Gastrocnemius medialis (tissue), 4 donors: ENCODE data around the gene PRRX1. TPM values are rescaled to one million over a fixed set of nuclear protein-coding genes. Genes with fewer than 3 reads are reported as not detected.

Source experiments
- ATAC-seq, 2 donors: fragments of 150-250 bp; one replicate each; pipeline ENCODE4 v1.9.1; 2016
- DNase-seq, 2 donors: peaks; one replicate each; pipeline ENCODE4 v3.0.0-alpha.2; 2019
- H3K27ac ChIP-seq, 4 donors: fragments of 200-600 bp; sonication (generic); 1 replicate in 1 of 4; 2 replicates in 3 of 4; pipeline ENCODE4 v1.5.1; 2016 to 2018; ENCODE audit warnings: mild to moderate bottlenecking in 2 of 4, moderate library complexity in 1 of 4
- H3K27me3 ChIP-seq, 3 donors: fragments of 200-600 bp; sonication (generic) in 2 of 3; 1 replicate in 1 of 3; 2 replicates in 2 of 3; pipeline versions ENCODE4 v1.5.1 to v1.6.0; 2016 to 2019; ENCODE audit warnings: mild to moderate bottlenecking in 1 of 3, moderate library complexity in 1 of 3
- H3K36me3 ChIP-seq, 2 donors: fragments of 200-600 bp; sonication (generic) in 1 of 2; one replicate each; pipeline ENCODE4 v1.5.1; 2017 to 2018
- H3K4me1 ChIP-seq, 2 donors: fragments of 200-600 bp; sonication (generic) in 1 of 2; one replicate each; pipeline ENCODE4 v1.5.1; 2016 to 2017; ENCODE audit warnings: mild to moderate bottlenecking in 2 of 2
- H3K4me3 ChIP-seq, 4 donors: fragments of 200-600 bp; sonication (generic) in 3 of 4; 1 replicate in 1 of 4; 2 replicates in 3 of 4; pipeline ENCODE4 v1.5.1; 2016 to 2019; ENCODE audit warnings: mild to moderate bottlenecking in 2 of 4
- H3K9me3 ChIP-seq, 3 donors: fragments of 200-600 bp; sonication (generic) in 2 of 3; 1 replicate in 1 of 3; 2 replicates in 2 of 3; pipeline ENCODE4 v1.5.1; 2016 to 2019
- POLR2A ChIP-seq, 2 donors: fragments of 450-650 bp; IDR thresholded peaks; one replicate each; pipeline ENCODE4 v1.6.1; 2017; ENCODE audit warnings: antibody characterized with exemption in 2 of 2, mild to moderate bottlenecking in 2 of 2, moderate library complexity in 2 of 2
- in situ Hi-C, 4 donors: fragments of 200-750 bp; cut with MboI; loops; one replicate each; pipeline versions ENCODE4 v1.15.0 to v1.8.0; 2017; ENCODE audit warnings: low sequenced_read_pairs in 4 of 4
- intact Hi-C: fragments of 100-400 bp; cut with DNase I; formaldehyde crosslinking; loops from one replicate; pipeline ENCODE4 v1.15.1; 2023; ENCODE audit warnings: low total_unique reads
- total RNA-seq, 4 donors: library from RNA; depleted of rRNA; stranded (reverse); fragments of >200 nt; gene quantifications; one replicate each; pipeline versions ENCODE4 v1.1.0 to v1.2.3, GENCODE V29; 2016
- TF ChIP-seq, protein P1 (sequence below), 5 experiments: fragments of 450-650 bp in 3 of 5; fragments of 200-600 bp in 2 of 5; sonication (generic) in 2 of 5; IDR thresholded peaks in 4 of 5; conservative IDR thresholded peaks in 1 of 5; 1 replicate in 4 of 5; 2 replicates in 1 of 5; pipeline ENCODE4 v1.5.1; 2016 to 2019; ENCODE audit warnings: antibody characterized with exemption in 5 of 5, mild to moderate bottlenecking in 3 of 5, moderate library complexity in 3 of 5

PRRX1 gene
- total RNA-seq, 4 donors from 2014 or later: 35.3 to 120 (median 64.3) TPM

- Histone ChIP-seq H3K27ac (peak overlapping the region; percentile 73 to 90 (median 80)), H3K36me3 (no peaks in the 10 kb centered on the region), H3K4me3 (no peak overlapping the region), H3K27me3 (no peaks in the 10 kb centered on the region), H3K9me3 (no peaks in the 10 kb centered on the region), H3K4me1 (peaks cover 59 to 80% of the 10 kb centered on the region in 2 donors)
- DNase-seq (no peak), ATAC-seq (no peak)
- in situ Hi-C loops: no loop called here
- intact Hi-C loops: no loop called here
- TF ChIP-seq POLR2A (IDR thresholded peaks at IDR 0.05): no peak
Measured at GRCh38 chr1:170699696-170700095, 35.8 kb downstream of the PRRX1 start.

- in situ Hi-C loops: no loop called here
- Histone ChIP-seq H3K4me3 (no peak overlapping the region), H3K4me1 (peaks cover 55 to 79% of the 10 kb centered on the region in 2 donors), H3K36me3 (no peaks in the 10 kb centered on the region), H3K27me3 (no peaks in the 10 kb centered on the region), H3K27ac (peak overlapping the region; percentile 73 to 90 (median 80)), H3K9me3 (no peaks in the 10 kb centered on the region)
- ATAC-seq: peak in 1 of 2 donors; percentile 18
- no peak for DNase-seq
- TF ChIP-seq, protein P1, sequence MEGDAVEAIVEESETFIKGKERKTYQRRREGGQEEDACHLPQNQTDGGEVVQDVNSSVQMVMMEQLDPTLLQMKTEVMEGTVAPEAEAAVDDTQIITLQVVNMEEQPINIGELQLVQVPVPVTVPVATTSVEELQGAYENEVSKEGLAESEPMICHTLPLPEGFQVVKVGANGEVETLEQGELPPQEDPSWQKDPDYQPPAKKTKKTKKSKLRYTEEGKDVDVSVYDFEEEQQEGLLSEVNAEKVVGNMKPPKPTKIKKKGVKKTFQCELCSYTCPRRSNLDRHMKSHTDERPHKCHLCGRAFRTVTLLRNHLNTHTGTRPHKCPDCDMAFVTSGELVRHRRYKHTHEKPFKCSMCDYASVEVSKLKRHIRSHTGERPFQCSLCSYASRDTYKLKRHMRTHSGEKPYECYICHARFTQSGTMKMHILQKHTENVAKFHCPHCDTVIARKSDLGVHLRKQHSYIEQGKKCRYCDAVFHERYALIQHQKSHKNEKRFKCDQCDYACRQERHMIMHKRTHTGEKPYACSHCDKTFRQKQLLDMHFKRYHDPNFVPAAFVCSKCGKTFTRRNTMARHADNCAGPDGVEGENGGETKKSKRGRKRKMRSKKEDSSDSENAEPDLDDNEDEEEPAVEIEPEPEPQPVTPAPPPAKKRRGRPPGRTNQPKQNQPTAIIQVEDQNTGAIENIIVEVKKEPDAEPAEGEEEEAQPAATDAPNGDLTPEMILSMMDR (IDR thresholded peaks at IDR 0.05 in 4 of 5, conservative IDR thresholded peaks at IDR 0.05 in 1 of 5): no peak
- TF ChIP-seq POLR2A (IDR thresholded peaks at IDR 0.05): no peak
- intact Hi-C loops: no loop called here
Measured at GRCh38 chr1:170700842-170701615, 37.1 kb downstream of the PRRX1 start.

DNA sequence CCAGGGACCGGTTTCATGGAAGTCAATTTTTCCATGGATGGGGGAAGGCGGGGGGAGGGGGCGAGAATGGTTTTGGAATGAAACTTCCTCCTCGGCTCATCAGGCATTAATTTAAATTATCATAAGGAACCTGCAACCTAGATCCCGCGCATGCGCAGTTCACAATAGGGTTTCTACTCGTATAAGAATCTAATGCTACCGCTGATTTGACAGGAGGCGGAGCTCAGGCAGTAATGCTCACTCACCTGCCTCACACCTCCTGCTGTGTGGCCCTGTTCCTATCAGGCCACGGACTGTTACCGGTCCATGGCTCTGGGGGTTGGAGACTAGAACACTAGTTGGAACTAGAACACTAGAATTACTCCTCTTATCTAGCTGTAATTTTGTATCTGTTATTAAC, 38.0 kb downstream of the PRRX1 start:
- peak overlapping the region; percentile 26 to 79 (median 63) for H3K27ac ChIP-seq
- in situ Hi-C loops: no loop called here

GRCh38 chr1:170703591-170703990, 39.7 kb downstream of the PRRX1 start:
- DNase-seq: no peak
- TF ChIP-seq, protein P1 (IDR thresholded peaks at IDR 0.05 in 4 of 5, conservative IDR thresholded peaks at IDR 0.05 in 1 of 5): no peak
- TF ChIP-seq POLR2A (IDR thresholded peaks at IDR 0.05): no peak
- Histone ChIP-seq H3K4me3 (no peak overlapping the region), H3K9me3 (no peaks in the 10 kb centered on the region), H3K27me3 (no peaks in the 10 kb centered on the region), H3K36me3 (no peaks in the 10 kb centered on the region), H3K4me1 (peaks cover 53 to 75% of the 10 kb centered on the region in 2 donors), H3K27ac (peak overlapping the region in 3 of 4 donors; percentile 1 to 17 (median 17))
- intact Hi-C loops (no loop called here), in situ Hi-C loops (no loop called here)
- no peak for ATAC-seq

More for the DNA sequence above, 38.0 kb downstream of the PRRX1 start:
- Histone ChIP-seq H3K4me3 (no peak overlapping the region), H3K27me3 (no peaks in the 10 kb centered on the region), H3K9me3 (no peaks in the 10 kb centered on the region), H3K36me3 (no peaks in the 10 kb centered on the region), H3K4me1 (peaks cover 51 to 73% of the 10 kb centered on the region in 2 donors)
- no peak for TF ChIP-seq POLR2A (IDR thresholded peaks at IDR 0.05)
- TF ChIP-seq, protein P1 (IDR thresholded peaks at IDR 0.05 in 4 of 5, conservative IDR thresholded peaks at IDR 0.05 in 1 of 5): no peak
- ATAC-seq: no peak
- no peak for DNase-seq
- intact Hi-C loops: no loop called here

- H3K9me3 ChIP-seq: no peaks in the 10 kb centered on the region
- H3K4me3 ChIP-seq: no peak overlapping the region
- TF ChIP-seq, protein P1 (IDR thresholded peaks at IDR 0.05 in 4 of 5, conservative IDR thresholded peaks at IDR 0.05 in 1 of 5): no peak
- TF ChIP-seq POLR2A (IDR thresholded peaks at IDR 0.05): no peak
- no peaks in the 10 kb centered on the region for H3K27me3 ChIP-seq
- no peak for ATAC-seq
- no peak for DNase-seq
- peak overlapping the region in 2 of 4 donors; percentile 82 to 85 for H3K27ac ChIP-seq
- in situ Hi-C loops (no loop called here), intact Hi-C loops (no loop called here)
- H3K36me3 ChIP-seq: no peaks in the 10 kb centered on the region
- peaks cover 50 to 75% of the 10 kb centered on the region in 2 donors for H3K4me1 ChIP-seq
Measured at GRCh38 chr1:170704256-170704655, 40.3 kb downstream of the PRRX1 start.
